Activated naive CD8-positive, alpha-beta T cell (primary cell): ENCODE results near the gene GABPB1.

Experiments used
- H3K27ac Mint-ChIP-seq: one replicate; pipeline ENCODE4 v1.8.0; 2021; ENCODE audit warnings: mixed read lengths
- H3K27me3 Mint-ChIP-seq: one replicate; pipeline ENCODE4 v1.8.0; 2021; ENCODE audit warnings: mixed read lengths
- H3K36me3 Mint-ChIP-seq: one replicate; pipeline ENCODE4 v1.8.0; 2021; ENCODE audit warnings: mixed read lengths
- H3K4me1 Mint-ChIP-seq: one replicate; pipeline ENCODE4 v1.8.0; 2021; ENCODE audit warnings: low read depth, mixed read lengths
- H3K4me3 Mint-ChIP-seq: one replicate; pipeline ENCODE4 v1.8.0; 2021; ENCODE audit warnings: mild to moderate bottlenecking, mixed read lengths
- H3K9me3 Mint-ChIP-seq: one replicate; pipeline ENCODE4 v1.8.0; 2021; ENCODE audit warnings: low read depth, mixed read lengths

Gene GABPB1

DNA sequence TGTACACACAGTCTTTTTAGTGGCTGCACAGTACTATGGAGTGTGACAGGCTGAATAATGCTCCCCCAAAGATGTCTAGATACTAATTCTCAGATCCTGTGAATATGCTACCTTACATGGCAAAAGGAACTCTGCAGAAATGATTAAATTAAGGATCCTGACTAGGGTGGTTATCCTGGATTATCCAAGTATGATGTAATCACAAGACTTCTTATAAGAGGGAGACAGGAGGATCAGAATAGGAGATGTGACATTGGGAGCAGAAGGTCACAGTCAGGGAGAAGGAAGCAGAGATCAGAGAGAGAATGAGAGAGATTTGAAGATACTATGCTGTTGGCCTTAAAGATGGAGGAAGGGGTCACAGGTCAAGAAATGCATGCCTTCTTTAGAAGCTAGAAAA, 34.5 kb downstream of the GABPB1 start:
- Mint-ChIP-seq H3K9me3 (no peaks in the 10 kb centered on the region), H3K27me3 (no peaks in the 10 kb centered on the region), H3K4me3 (no peak overlapping the region), H3K4me1 (peaks cover 16% of the 10 kb centered on the region), H3K27ac (peak overlapping the region; percentile 59), H3K36me3 (peaks cover 2% of the 10 kb centered on the region)

DNA sequence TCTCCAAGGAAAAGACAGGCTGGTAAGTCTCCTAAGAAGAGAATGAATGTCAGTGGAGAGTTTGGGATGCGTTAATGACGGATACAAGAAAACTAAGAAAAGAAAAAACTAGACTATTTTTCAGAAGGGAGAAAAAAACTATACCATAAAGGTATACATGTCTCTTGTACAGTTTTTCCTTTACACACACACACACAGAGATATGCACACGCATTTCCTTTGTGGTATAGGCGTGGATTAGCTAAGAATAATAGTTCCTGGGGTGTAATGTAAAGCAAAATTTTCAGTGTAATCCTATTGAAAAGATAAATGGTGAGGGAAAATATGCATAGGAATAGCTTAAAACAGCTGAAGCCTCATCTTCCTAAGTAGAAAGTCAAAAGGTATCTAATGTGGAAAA, 36.3 kb downstream of the GABPB1 start:
- H3K36me3 Mint-ChIP-seq = no peaks in the 10 kb centered on the region
- H3K27me3 Mint-ChIP-seq = no peaks in the 10 kb centered on the region
- no peaks in the 10 kb centered on the region for H3K9me3 Mint-ChIP-seq
- H3K4me1 Mint-ChIP-seq = peaks cover 16% of the 10 kb centered on the region
- H3K27ac Mint-ChIP-seq = peak overlapping the region; percentile 46
- peak overlapping the region; percentile 7 for H3K4me3 Mint-ChIP-seq

DNA sequence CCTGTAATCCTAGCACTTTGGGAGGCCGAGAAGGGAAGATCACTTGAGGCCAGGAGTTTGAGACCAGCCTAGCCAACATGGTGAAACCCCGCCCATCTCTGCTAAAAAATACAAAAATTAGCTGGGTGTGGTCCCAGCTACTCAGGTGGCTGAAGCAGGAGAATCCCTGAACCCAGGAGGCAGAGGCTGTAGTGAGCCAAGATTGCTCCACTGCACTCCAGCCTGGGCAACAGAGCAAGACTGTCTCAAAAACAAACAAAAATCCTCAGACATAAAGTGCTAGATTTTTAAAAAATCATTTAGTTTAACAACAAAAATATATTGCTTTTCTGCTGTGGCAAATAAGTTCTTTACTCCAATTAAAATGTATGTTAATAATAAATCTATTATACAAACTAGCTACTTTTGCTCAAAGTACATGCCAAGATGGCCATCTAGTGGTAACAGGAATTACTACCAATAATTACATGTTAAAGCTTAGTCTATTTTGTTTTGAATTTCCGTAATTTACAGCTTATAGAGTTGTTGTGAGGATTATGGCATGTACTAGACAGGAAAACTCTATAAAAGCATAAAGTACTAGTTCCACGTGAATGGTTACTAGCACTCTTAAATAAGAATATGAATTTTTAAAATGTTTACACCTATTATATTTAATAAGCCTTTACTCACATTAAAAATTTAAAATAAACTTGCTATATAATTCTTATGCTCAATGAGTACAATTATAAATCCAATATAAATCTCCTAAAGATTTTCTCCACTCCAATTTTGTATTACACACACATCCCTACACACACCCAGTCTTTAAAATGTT, 39.0 kb downstream of the GABPB1 start:
- peaks cover 14% of the 10 kb centered on the region for H3K4me1 Mint-ChIP-seq
- no peaks in the 10 kb centered on the region for H3K36me3 Mint-ChIP-seq
- no peak overlapping the region for H3K4me3 Mint-ChIP-seq
- no peak overlapping the region for H3K27ac Mint-ChIP-seq
- H3K9me3 Mint-ChIP-seq = no peaks in the 10 kb centered on the region
- no peaks in the 10 kb centered on the region for H3K27me3 Mint-ChIP-seq

DNA sequence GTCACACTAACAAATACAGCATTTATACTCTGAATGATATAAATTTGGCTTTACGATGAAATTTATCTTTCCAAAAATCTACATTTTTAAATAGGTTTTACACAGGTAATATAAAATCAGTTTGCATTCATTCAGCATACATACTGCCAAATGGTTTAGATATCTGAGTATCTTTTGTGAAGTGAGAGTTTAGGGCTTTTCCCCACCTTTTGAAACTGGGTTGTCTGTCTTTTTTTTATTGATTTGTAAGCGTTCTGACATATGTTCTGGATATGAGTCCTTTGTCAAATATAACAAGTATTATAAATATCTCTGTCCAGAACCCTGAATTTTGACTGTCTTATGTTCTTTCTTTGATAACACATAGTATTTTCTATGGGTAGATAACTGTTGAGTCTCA, 42.4 kb downstream of the GABPB1 start:
- Mint-ChIP-seq H3K4me3 (no peak overlapping the region), H3K4me1 (peaks cover 2% of the 10 kb centered on the region), H3K27ac (no peak overlapping the region), H3K36me3 (peaks cover 16% of the 10 kb centered on the region), H3K9me3 (peaks cover 6% of the 10 kb centered on the region), H3K27me3 (no peaks in the 10 kb centered on the region)

DNA sequence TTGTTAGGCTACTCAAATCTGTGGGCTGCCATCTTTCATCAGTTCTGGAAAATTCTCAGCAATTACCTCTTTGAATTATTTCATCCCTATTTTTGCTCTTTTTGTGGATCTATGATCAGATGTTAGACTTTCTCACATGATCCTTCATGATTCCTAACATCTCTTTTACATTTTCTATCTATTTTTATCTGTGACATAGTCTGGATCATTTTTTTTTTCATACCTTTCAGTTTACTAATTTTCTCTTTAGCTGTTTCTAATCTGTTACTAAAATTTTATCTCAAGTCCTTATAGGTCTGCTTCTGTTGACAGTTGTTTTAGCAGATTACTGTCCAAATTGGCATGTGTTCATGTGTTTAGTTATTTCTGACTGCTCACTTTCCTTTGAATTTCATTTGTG, 47.2 kb downstream of the GABPB1 start:
- Mint-ChIP-seq H3K4me3 (no peak overlapping the region), H3K9me3 (peaks cover 6% of the 10 kb centered on the region), H3K36me3 (peaks cover 26% of the 10 kb centered on the region), H3K27ac (no peak overlapping the region), H3K27me3 (no peaks in the 10 kb centered on the region), H3K4me1 (no peaks in the 10 kb centered on the region)

DNA sequence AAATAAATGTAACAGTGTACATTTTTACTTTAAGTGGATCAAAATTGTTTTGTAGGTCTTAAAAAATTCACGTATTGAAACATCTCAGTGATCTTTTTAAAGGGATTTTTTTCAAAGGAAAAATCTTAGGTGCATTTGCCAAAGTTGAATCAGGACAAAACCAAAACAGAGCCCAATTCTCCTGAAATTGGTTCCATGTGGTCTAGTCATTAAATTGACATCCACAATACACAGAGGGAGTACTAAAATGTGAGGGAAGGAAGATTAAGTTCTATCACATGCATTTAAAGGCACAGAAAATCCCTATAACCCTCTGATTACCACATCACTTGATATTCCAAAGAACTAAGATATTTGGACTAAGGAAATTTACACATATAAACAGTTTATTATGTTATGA, 50.2 kb downstream of the GABPB1 start:
- no peaks in the 10 kb centered on the region for H3K4me1 Mint-ChIP-seq
- H3K36me3 Mint-ChIP-seq = peaks cover 35% of the 10 kb centered on the region
- no peaks in the 10 kb centered on the region for H3K27me3 Mint-ChIP-seq
- no peak overlapping the region for H3K4me3 Mint-ChIP-seq
- H3K9me3 Mint-ChIP-seq = peaks cover 6% of the 10 kb centered on the region
- no peak overlapping the region for H3K27ac Mint-ChIP-seq

DNA sequence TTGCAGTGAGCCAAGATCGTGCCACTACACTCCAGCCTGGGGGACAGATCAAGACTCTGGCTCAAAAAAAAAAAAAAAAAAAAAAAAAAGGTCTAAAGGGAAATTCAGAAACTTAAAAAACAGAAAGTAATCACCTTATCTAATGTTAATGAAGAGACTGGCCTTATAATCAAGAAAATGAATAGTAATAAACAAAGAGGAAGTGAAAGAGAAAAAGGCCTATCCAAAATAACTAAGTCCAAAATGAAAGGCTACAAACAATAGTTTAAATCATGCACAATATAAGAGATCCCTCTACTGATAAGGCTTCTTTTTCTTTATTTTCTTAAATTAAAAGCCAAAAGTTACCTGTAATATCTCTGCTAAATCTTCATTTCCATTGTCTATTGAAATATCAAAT, 52.4 kb downstream of the GABPB1 start:
- Mint-ChIP-seq H3K36me3 (peaks cover 18% of the 10 kb centered on the region), H3K27ac (no peak overlapping the region), H3K4me3 (no peak overlapping the region), H3K27me3 (no peaks in the 10 kb centered on the region), H3K4me1 (no peaks in the 10 kb centered on the region), H3K9me3 (no peaks in the 10 kb centered on the region)

DNA sequence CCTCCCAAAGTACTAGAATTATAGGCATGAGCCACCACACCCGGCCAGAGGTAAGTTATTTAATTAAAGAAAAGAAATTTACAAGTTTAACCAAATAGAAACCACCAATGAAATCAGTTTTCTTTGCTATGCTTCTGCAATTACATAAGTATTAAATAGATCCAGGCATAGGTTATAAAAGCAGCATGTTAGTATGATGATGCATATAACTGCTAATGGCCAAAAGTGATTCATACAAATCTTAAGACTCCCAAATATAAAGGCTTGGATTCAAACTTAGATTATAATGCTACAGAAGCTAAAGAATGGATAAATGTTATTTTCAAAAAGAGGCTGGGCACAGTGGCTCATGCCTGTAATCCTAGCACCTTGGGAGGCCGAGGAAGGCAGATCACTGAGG, 56.7 kb downstream of the GABPB1 start:
- Mint-ChIP-seq H3K4me1 (no peaks in the 10 kb centered on the region), H3K4me3 (no peak overlapping the region), H3K9me3 (no peaks in the 10 kb centered on the region), H3K27ac (no peak overlapping the region), H3K27me3 (no peaks in the 10 kb centered on the region), H3K36me3 (peaks cover 17% of the 10 kb centered on the region)

DNA sequence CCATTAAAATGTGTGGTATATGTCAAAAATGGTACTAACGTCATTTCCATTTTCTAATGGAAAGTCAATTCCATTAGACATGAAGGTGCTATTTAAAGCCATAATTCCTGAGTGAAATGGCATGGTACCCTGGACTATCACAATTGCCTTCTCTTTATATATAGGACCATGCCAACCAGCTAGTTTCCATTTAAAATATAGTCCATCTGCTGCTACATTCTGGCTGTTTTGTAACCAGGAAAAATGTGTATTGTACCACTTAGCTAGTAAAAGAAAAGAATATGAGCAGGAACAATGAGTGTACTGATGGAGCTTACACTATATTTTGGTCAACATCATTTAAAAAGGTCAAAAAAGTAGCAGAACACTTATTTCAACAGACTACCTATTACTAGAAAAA, 59.0 kb downstream of the GABPB1 start:
- Mint-ChIP-seq H3K9me3 (no peaks in the 10 kb centered on the region), H3K27me3 (no peaks in the 10 kb centered on the region), H3K36me3 (peaks cover 12% of the 10 kb centered on the region), H3K4me3 (no peak overlapping the region), H3K27ac (no peak overlapping the region), H3K4me1 (no peaks in the 10 kb centered on the region)

DNA sequence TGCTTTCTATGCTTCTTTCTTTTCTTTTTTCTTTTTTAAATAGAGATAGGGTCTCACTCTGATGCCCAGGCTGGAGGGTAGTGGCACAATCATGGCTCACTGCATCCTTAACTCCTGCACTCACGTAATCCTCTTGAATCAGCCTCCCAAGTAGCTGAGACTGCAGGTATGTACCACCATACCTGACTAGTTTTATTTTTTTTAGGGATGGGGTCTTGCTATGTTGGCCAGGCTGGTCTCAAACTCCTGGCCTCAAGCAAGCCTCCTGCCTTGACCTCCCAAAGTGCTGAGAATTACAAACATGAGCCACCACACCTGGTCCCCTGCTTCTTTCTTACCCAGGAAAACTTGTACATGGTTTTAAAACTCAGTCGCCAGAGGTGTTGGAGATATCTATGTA, 65.2 kb downstream of the GABPB1 start:
- Mint-ChIP-seq H3K27ac (no peak overlapping the region), H3K27me3 (no peaks in the 10 kb centered on the region), H3K9me3 (no peaks in the 10 kb centered on the region), H3K4me3 (no peak overlapping the region), H3K4me1 (no peaks in the 10 kb centered on the region), H3K36me3 (peaks cover 12% of the 10 kb centered on the region)

DNA sequence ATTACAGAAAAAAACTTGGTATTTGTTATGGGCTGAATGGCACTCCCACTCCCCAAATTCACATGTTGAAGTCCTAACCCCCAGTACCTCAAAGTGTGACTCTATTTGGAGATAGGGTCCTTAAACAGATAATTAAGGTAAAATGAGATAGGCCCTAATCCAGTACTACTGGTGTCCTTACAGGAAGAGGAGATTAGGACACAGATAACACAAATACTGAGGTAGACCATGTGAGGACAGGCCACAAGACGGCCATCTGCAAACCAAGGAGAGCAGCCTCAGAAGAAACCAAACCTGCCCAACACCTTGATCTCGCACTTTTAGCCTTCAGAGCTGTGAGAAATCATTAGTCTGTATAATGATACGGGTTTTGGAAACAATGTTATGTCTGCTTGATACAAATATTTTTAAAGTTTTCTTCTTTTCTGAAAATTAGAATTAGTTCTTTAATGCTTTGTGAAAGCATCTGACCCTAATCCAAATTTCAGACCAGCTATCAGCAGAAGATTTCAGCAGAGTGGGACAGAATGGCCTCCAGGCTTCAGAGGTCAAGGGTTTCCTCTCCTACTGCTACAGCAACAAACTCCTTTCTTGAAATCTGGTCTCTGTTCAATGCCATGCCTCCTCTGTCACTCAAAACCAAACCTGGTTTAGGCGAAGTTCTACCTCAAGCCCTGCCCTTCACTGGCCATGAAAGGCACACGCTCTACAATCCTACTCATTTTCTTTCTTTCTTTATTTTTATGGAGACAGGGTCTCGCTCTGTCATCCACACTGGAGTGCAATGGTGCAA, 67.5 kb downstream of the GABPB1 start:
- no peaks in the 10 kb centered on the region for H3K27me3 Mint-ChIP-seq
- peaks cover 13% of the 10 kb centered on the region for H3K36me3 Mint-ChIP-seq
- H3K4me3 Mint-ChIP-seq = no peak overlapping the region

DNA sequence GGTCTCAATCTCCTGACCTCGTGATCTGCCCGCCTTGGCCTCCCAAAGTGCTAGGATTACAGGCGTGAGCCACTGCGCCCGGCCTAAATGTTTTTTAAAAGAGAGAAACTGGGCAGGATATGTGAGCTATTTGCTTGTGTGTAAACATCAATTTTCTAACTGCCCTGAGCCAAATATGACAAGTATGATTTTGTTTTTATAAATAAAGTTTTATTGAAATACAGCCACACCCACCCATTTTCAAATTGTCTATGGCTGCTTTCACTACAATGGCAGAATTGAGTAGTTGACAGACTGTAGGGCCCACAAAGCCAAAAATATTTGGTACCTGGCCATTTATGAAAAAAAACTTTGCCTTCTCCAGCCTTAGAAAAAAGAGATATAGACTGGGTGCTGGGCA, 73.6 kb downstream of the GABPB1 start:
- Mint-ChIP-seq H3K27ac (no peak overlapping the region), H3K4me1 (no peaks in the 10 kb centered on the region), H3K36me3 (peaks cover 6% of the 10 kb centered on the region), H3K9me3 (no peaks in the 10 kb centered on the region), H3K4me3 (no peak overlapping the region), H3K27me3 (no peaks in the 10 kb centered on the region)

More for the DNA sequence above, 67.5 kb downstream of the GABPB1 start:
- Mint-ChIP-seq H3K27ac (no peak overlapping the region), H3K9me3 (no peaks in the 10 kb centered on the region), H3K4me1 (no peaks in the 10 kb centered on the region)

DNA sequence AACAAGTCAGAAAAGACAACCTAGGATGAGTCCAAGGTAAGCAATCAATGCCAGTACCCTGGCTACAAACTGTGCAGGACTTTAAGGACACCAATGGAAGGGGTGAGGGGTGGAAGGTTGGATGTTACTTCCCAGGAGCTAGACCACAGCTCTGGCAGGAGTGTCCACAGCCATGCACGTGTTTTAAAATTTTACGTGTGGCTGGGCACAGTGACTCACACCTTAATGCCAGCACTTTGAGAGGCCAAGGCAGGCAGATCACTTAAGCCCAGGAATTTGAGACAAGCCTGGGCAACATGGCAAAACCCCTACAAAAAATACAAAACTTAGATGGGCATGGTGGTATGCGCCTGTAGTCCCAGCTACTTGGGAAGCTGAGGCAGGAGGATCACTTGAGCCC, 74.7 kb downstream of the GABPB1 start:
- Mint-ChIP-seq H3K4me1 (peaks cover 3% of the 10 kb centered on the region), H3K36me3 (peaks cover 6% of the 10 kb centered on the region), H3K4me3 (no peak overlapping the region), H3K9me3 (no peaks in the 10 kb centered on the region), H3K27ac (no peak overlapping the region), H3K27me3 (no peaks in the 10 kb centered on the region)

DNA sequence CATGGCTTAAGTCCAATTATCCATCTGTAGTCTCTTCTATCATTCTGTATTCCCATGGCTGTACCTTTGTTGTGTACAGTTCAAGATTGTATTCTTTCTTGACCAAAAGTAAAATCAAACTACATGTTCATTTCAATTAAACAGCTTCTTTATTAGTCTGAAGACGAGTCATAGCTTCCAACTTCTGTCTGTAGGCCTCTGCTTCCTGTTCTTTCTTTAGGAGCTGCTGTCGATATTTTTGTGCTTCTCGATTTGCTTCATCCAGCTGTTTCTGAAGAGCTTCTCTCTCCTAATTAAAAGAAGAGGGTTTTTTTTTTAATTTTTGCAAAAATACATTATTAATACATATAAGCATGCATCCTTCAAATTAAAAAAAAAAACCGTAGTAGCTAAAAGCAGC, 76.5 kb downstream of the GABPB1 start:
- H3K36me3 Mint-ChIP-seq = peaks cover 2% of the 10 kb centered on the region
- no peaks in the 10 kb centered on the region for H3K9me3 Mint-ChIP-seq
- peaks cover 7% of the 10 kb centered on the region for H3K4me1 Mint-ChIP-seq
- no peaks in the 10 kb centered on the region for H3K27me3 Mint-ChIP-seq
- H3K4me3 Mint-ChIP-seq = no peak overlapping the region
- no peak overlapping the region for H3K27ac Mint-ChIP-seq

DNA sequence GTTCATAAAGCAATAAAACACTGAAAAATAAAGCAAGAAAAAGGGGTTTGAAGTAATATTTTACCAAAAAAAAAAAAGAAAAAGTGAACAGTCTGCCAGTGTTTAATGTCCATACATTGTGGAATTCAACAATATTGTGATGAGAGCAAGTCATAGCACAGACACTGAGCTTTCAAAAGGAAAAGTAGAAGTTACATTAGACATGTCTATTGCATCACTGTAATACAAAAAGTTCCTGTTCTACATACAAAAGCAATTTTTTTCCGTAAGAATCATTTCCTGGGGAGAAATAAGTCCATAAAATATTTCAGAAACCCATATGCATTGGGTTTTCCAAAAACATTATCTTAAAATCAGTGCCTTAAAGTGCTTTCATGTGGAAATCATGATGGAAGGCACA, 77.6 kb downstream of the GABPB1 start:
- no peak overlapping the region for H3K4me3 Mint-ChIP-seq
- peaks cover 7% of the 10 kb centered on the region for H3K4me1 Mint-ChIP-seq
- H3K9me3 Mint-ChIP-seq = no peaks in the 10 kb centered on the region
- no peak overlapping the region for H3K27ac Mint-ChIP-seq
- H3K27me3 Mint-ChIP-seq = no peaks in the 10 kb centered on the region
- H3K36me3 Mint-ChIP-seq = peaks cover 2% of the 10 kb centered on the region
